WERI-Rb-1 (cell line): ENCODE results near the gene MRTFA.

Experiments used
- DNase-seq: peaks from one replicate; pipeline ENCODE4 v3.0.0-alpha.2; 2020
- H3K27ac ChIP-seq: fragments of 250-450 bp; sonication (Bioruptor Pico); 2 replicates; pipeline ENCODE4 v1.5.1; 2020; ENCODE audit warnings: mild to moderate bottlenecking, moderate library complexity
- H3K27me3 ChIP-seq: fragments of 250-450 bp; sonication (Bioruptor Pico); 2 replicates; pipeline ENCODE4 v1.5.1; 2021; ENCODE audit warnings: mild to moderate bottlenecking, low read depth, moderate library complexity; ENCODE audit not compliant: insufficient read depth, severe bottlenecking
- H3K36me3 ChIP-seq: fragments of 250-450 bp; sonication (Bioruptor Pico); 2 replicates; pipeline ENCODE4 v1.5.1; 2020; ENCODE audit warnings: mild to moderate bottlenecking, moderate library complexity
- H3K4me3 ChIP-seq: 2 replicates; pipeline ENCODE4 v1.5.1; 2011; ENCODE audit warnings: low read depth, mild to moderate bottlenecking, control low read depth, low read length
- H3K9me3 ChIP-seq: fragments of 250-450 bp; sonication (Bioruptor Pico); 2 replicates; pipeline ENCODE4 v1.5.1; 2021; ENCODE audit warnings: mild to moderate bottlenecking, moderate library complexity; ENCODE audit not compliant: severe bottlenecking
- TF ChIP-seq, protein P1 (sequence below): IDR thresholded peaks from 2 replicates; pipeline ENCODE4 v1.5.1; 2011; ENCODE audit warnings: low read depth, mild to moderate bottlenecking, control low read depth, inconsistent platforms, low read length

Gene MRTFA

DNA sequence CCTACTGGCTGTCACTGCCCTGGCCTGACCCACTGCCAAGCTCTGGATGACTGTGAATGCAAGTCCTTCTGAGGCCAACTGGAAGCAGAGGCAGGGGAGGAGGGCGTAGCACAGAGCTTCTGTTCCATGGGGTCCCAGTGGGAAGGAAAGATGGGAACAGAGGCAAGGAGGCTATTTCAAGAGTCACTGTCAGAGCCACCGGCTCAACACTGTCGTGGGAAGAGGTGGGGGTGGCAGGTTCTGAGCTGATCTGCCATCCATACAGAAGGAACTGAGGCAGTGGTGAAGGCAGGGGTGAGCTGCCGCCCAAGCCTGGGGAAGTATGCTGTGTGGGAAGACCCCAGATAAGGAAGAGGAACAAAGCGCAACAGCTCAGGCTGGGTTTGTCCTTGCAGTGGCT lies 211.4 kb downstream of the MRTFA start:
- Histone ChIP-seq H3K27me3 (no peaks in the 10 kb centered on the region), H3K9me3 (no peaks in the 10 kb centered on the region), H3K36me3 (peaks cover 85% of the 10 kb centered on the region), H3K4me3 (no peak overlapping the region), H3K27ac (no peak overlapping the region)
- no peak for DNase-seq
- TF ChIP-seq, protein P1, sequence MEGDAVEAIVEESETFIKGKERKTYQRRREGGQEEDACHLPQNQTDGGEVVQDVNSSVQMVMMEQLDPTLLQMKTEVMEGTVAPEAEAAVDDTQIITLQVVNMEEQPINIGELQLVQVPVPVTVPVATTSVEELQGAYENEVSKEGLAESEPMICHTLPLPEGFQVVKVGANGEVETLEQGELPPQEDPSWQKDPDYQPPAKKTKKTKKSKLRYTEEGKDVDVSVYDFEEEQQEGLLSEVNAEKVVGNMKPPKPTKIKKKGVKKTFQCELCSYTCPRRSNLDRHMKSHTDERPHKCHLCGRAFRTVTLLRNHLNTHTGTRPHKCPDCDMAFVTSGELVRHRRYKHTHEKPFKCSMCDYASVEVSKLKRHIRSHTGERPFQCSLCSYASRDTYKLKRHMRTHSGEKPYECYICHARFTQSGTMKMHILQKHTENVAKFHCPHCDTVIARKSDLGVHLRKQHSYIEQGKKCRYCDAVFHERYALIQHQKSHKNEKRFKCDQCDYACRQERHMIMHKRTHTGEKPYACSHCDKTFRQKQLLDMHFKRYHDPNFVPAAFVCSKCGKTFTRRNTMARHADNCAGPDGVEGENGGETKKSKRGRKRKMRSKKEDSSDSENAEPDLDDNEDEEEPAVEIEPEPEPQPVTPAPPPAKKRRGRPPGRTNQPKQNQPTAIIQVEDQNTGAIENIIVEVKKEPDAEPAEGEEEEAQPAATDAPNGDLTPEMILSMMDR = no peak

DNA sequence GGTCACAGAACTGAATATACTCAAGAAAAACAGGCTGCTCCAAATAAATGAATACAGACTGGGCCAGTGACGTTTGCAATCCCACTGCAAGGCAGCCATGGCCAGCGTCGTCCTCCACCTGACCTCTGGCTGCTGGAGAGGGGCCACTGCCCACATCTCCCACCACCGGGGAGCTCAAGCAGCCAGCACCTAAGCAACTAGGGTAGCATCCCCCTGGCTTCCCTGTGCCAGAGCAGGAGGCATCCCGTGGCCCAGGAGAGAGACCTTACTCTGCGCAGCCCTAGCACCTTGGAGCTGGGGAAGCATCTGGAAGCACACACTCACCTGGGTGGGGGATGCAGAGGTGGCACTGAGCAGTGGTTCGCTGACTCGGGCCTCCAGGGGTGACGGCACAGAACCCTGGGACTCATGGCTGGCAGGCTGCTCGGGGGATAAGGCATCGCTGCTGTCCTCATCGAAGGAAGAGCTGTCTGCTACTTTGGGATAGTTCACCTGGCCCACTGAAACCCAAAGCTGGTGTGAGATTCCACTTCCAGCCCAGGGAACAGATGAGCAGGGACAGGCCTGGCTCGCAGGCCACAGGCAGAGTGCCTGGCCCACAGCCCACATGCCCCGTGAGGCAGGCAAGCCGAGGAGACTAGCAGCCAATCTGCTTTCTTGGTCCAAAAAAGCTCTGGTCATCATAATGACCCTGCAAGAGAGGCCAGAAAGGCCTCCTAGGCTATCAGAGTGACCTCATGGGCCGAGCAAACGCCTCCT lies 212.5 kb downstream of the MRTFA start:
- Histone ChIP-seq H3K27ac (no peak overlapping the region), H3K4me3 (no peak overlapping the region), H3K36me3 (peaks cover 79% of the 10 kb centered on the region), H3K9me3 (no peaks in the 10 kb centered on the region), H3K27me3 (no peaks in the 10 kb centered on the region)
- no peak for DNase-seq
- TF ChIP-seq, protein P1 = no peak

DNA sequence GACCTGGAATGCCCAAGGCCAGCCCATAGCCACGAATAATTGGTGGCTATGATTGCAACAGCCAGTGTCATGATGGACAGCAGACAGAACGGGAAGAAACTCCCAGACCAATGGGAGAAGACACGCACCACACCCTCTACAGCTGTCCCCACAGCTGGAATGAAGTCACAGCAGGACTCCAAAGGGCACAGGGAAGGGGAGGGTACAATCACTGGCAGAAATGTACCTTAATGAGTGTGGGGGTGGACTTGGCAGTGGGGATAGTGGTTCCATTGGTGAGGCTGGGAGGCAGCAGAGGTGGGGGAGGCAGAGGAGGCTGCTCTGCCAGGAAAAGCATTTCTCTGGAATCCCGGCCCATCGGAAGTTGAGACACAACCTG lies 213.2 kb downstream of the MRTFA start:
- Histone ChIP-seq H3K4me3 (no peak overlapping the region), H3K27ac (no peak overlapping the region), H3K27me3 (no peaks in the 10 kb centered on the region), H3K9me3 (no peaks in the 10 kb centered on the region), H3K36me3 (peaks cover 77% of the 10 kb centered on the region)
- DNase-seq = no peak
- TF ChIP-seq, protein P1 = no peak

DNA sequence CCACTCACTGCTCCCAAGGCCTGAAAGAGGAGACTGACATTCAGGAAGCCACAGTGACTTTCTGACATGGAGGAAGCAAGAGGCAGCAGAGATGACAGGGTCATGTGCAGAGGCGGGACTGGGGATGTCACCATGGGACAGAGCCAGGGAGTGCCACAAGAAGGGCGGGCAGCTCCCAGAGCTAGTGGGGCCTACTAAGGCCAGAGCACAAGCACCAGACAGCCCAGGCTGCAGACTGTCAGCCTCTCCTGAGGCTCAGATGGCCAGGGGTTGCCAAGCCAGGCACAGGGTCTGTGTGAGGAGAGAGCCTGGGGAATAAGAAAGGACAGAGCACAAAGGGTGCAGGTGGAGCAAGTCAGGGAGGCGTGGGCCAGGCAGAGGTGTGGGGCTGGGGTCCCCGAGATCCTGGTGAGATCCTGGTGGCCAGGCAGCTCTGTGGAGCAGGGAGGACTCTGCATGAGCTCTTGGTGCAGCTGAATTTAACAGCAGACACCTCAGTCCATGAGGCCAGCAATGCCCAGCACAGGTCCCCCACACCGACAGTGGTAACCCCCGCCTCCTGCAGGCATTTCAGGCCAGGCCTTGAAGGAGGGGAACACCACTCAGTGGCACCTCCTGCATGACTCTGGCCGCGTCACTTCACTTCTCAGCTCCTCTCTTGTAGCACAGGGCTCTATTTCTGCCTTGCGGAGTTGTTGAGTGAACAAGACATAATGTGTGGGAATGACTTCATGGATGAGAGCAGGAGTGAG lies 213.8 kb downstream of the MRTFA start:
- no peak for DNase-seq
- Histone ChIP-seq H3K27ac (no peak overlapping the region), H3K4me3 (no peak overlapping the region), H3K9me3 (no peaks in the 10 kb centered on the region), H3K27me3 (no peaks in the 10 kb centered on the region), H3K36me3 (peaks cover 77% of the 10 kb centered on the region)
- TF ChIP-seq, protein P1 = no peak

DNA sequence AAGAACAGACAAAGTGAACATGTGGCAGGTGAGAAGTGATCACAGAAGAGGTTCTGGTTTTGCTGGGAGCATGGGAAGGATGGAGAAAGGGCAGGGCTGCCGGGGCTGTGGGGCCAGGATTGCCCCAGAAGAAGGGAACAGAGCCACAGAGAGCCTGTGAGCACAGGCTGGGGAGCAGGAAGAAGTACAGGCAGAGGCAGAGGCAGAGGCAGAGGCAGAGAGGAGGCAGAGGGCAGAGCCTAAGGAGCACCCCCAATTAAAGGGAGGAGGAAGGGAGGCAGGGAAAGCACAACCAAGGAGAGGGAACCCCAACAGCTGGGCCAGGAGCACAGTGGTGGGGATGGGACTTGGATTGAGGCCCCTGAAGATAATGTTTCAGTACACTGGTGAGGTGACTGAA lies 214.6 kb downstream of the MRTFA start:
- no peaks in the 10 kb centered on the region for H3K27me3 ChIP-seq
- no peak overlapping the region for H3K27ac ChIP-seq
- H3K9me3 ChIP-seq = no peaks in the 10 kb centered on the region
- H3K4me3 ChIP-seq = no peak overlapping the region
- TF ChIP-seq, protein P1 = no peak
- peaks cover 78% of the 10 kb centered on the region for H3K36me3 ChIP-seq
- DNase-seq = no peak
